GM12873 (cell line): ENCODE data around the gene NMT2.

Experiments
- CTCF ChIP-seq: IDR thresholded peaks from 2 replicates; pipeline ENCODE4 v1.5.1; 2012; ENCODE audit warnings: low read depth, mild to moderate bottlenecking, moderate library complexity, low read length, control low read depth; ENCODE audit not compliant: insufficient read depth; ENCODE audit errors: missing control alignments

NMT2 gene

GRCh38 chr10:15083674-15084501 is 84.6 kb downstream of the NMT2 start:
- no peak for TF ChIP-seq CTCF

DNA sequence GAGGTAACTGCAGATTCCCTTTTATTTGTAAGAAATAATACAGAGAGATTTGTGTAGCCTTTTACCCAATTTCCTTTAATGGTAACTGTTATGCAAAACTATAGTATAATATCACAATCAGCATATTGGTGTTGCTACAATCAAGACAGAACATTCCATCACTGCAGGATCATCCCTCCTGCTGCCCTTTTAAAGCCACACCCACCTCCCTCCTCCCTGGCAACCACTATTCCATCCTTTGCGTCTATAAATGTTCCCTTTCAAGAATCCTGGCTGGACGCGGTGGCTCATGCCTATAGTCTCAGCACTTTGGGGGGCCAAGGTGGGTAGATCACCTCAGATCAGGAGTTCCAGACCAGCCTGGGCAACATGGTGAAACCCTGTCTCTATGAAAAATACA is 93.1 kb downstream of the NMT2 start:
- no peak for TF ChIP-seq CTCF

DNA sequence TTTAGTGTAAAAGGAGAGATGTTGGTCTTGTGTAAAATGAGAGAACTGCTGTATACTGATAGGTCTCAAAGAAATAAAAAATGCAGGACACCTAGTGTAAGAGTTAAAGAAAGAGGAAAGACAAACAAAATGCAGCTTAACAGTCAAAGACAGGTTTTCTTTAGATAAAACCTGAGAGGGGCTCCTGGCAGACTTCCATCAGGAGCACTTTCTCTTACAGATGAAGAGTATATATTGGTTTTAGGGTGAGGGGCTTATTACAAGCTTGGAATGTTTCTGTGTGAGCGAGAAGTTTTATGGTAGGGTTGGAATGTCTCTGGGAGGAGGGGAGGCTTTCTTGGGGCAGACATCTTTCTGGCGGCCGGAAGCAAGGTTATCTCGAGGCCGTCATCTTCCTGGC is 96.1 kb downstream of the NMT2 start:
- no peak for TF ChIP-seq CTCF

GRCh38 chr10:15069230-15069629 is 99.3 kb downstream of the NMT2 start:
- TF ChIP-seq CTCF: no peak

DNA sequence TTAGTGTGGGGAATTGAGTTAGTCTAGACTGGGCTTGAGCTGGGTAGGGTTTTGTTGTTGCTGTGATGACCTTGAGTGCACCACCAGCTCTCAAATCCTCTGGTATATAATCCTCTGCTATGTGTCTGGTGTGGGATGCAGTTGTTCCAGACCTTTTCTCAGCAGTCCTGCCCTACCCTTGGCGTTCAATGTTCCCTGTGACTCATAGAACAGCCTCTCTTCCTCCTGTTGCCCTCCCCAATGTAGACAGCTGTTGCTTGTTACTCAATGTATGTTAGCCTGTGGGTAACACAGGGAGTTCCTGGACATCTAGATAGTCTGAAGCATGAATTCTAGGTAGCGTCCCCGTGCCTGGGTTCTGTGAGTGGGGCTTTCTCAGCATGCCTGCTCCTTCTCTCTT is 99.7 kb downstream of the NMT2 start:
- TF ChIP-seq CTCF: no peak

- no peak for TF ChIP-seq CTCF
Observed at GRCh38 chr10:15067154-15067553, 101.3 kb downstream of the NMT2 start.

DNA sequence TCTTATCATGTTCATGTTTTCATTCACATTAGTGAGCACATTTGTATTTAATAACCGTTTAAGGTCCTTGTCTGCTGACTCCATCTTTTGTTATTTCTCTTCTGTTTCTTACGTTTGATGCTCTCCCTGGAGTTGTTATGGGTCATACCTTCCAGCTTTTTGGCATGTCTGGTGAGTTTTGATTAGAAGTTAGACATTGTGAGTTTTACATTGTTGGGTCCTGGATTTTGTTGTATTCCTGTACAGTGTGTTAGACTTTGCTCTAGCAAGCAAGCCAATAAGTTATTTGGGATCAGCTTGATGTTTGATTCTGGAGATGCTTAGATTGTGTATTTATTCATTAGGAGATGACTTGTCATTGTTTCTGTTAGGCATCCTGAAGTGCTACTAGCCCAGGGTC is 107.9 kb downstream of the NMT2 start:
- TF ChIP-seq CTCF: no peak
